ENCODE results near the gene FSTL4.

FSTL4 gene

GRCh38 chr5:133610489-133611356 is 1.6 kb downstream of the FSTL4 start:
- DNase-seq (ENCODE audit: low spot score), result peak; percentile 62

GRCh38 chr5:133607451-133607850 is 4.9 kb downstream of the FSTL4 start:
- DNase-seq (ENCODE audit: low spot score), result no peak

GRCh38 chr5:133606835-133607234 is 5.5 kb downstream of the FSTL4 start:
- DNase-seq (ENCODE audit: low spot score), result no peak

- DNase-seq (ENCODE audit: low spot score), result no peak
These were observed 7.0 kb downstream of the FSTL4 start for GRCh38 chr5:133605323-133605722.

- DNase-seq (ENCODE audit: low spot score), result no peak
These were observed 8.6 kb downstream of the FSTL4 start for GRCh38 chr5:133603711-133604110.

- no peak for DNase-seq (ENCODE audit: low spot score)
These were observed 9.4 kb downstream of the FSTL4 start for GRCh38 chr5:133602835-133603380.

- no peak for DNase-seq (ENCODE audit: low spot score)
These were observed 12.7 kb downstream of the FSTL4 start for GRCh38 chr5:133599600-133599999.

- DNase-seq (ENCODE audit: low spot score), result no peak
These were observed 13.3 kb downstream of the FSTL4 start for GRCh38 chr5:133599044-133599443.

GRCh38 chr5:133596049-133596448 is 16.3 kb downstream of the FSTL4 start:
- DNase-seq (ENCODE audit: low spot score), result no peak

- DNase-seq (ENCODE audit: low spot score), result no peak
These were observed 16.9 kb downstream of the FSTL4 start for GRCh38 chr5:133595465-133595864.

- DNase-seq (ENCODE audit: low spot score), result no peak
These were observed 23.1 kb downstream of the FSTL4 start for GRCh38 chr5:133589286-133589685.

- no peak for DNase-seq (ENCODE audit: low spot score)
These were observed 29.4 kb downstream of the FSTL4 start for GRCh38 chr5:133582971-133583370.

- no peak for DNase-seq (ENCODE audit: low spot score)
These were observed 30.4 kb downstream of the FSTL4 start for GRCh38 chr5:133581918-133582317.

- DNase-seq (ENCODE audit: low spot score), result no peak
These were observed 31.0 kb downstream of the FSTL4 start for GRCh38 chr5:133581348-133581747.

- DNase-seq (ENCODE audit: low spot score), result peak; percentile 21
These were observed 31.7 kb downstream of the FSTL4 start for GRCh38 chr5:133580618-133581017.

GRCh38 chr5:133579766-133580165 is 32.6 kb downstream of the FSTL4 start:
- no peak for DNase-seq (ENCODE audit: low spot score)

GRCh38 chr5:133569347-133569746 is 43.0 kb downstream of the FSTL4 start:
- DNase-seq (ENCODE audit: low spot score), result peak; percentile 34

GRCh38 chr5:133565993-133566392 is 46.3 kb downstream of the FSTL4 start:
- no peak for DNase-seq (ENCODE audit: low spot score)

- DNase-seq (ENCODE audit: low spot score), result no peak
These were observed 47.3 kb downstream of the FSTL4 start for GRCh38 chr5:133564921-133565565.

- DNase-seq (ENCODE audit: low spot score), result no peak
These were observed 49.8 kb downstream of the FSTL4 start for GRCh38 chr5:133562554-133562953.

GRCh38 chr5:133559960-133560359 is 52.4 kb downstream of the FSTL4 start:
- DNase-seq (ENCODE audit: low spot score), result no peak

GRCh38 chr5:133556551-133556950 is 55.8 kb downstream of the FSTL4 start:
- DNase-seq (ENCODE audit: low spot score), result no peak

GRCh38 chr5:133554279-133554678 is 58.1 kb downstream of the FSTL4 start:
- no peak for DNase-seq (ENCODE audit: low spot score)
